Measurements from ENCODE around the gene MMAA.

MMAA gene

GRCh38 chr4:145623831-145624230, 4.6 kb downstream of the MMAA start:
- no peak for TF ChIP-seq TAF1 (IDR thresholded peaks at IDR 0.05; ENCODE audit: borderline replicate concordance, insufficient read depth, low read length)
- TF ChIP-seq FOXP2 (optimal IDR thresholded peaks at IDR 0.05; ENCODE audit: borderline replicate concordance, extremely low read depth, extremely low read length, insufficient read depth) = no peak
- TF ChIP-seq REST (IDR thresholded peaks at IDR 0.05; ENCODE audit: insufficient read depth in 1 of 2, low read depth in 2 of 2, low read length in 2 of 2) = no peak
- TF ChIP-seq SIN3A (IDR thresholded peaks at IDR 0.05; ENCODE audit: borderline replicate concordance, insufficient read depth, low read length) = no peak
- no peak for TF ChIP-seq POLR2AphosphoS5 (IDR thresholded peaks at IDR 0.05; ENCODE audit: low read depth, low read length)

GRCh38 chr4:145625677-145626622, 6.8 kb downstream of the MMAA start:
- no peak for TF ChIP-seq SIN3A (IDR thresholded peaks at IDR 0.05; ENCODE audit: borderline replicate concordance, insufficient read depth, low read length)
- TF ChIP-seq POLR2AphosphoS5 (IDR thresholded peaks at IDR 0.05; ENCODE audit: low read depth, low read length) = no peak
- TF ChIP-seq REST (IDR thresholded peaks at IDR 0.05; ENCODE audit: insufficient read depth in 1 of 2, low read depth in 2 of 2, low read length in 2 of 2) = no peak
- no peak for TF ChIP-seq TAF1 (IDR thresholded peaks at IDR 0.05; ENCODE audit: borderline replicate concordance, insufficient read depth, low read length)
- no peak for TF ChIP-seq FOXP2 (optimal IDR thresholded peaks at IDR 0.05; ENCODE audit: borderline replicate concordance, extremely low read depth, extremely low read length, insufficient read depth)

- TF ChIP-seq FOXP2 (optimal IDR thresholded peaks at IDR 0.05; ENCODE audit: borderline replicate concordance, extremely low read depth, extremely low read length, insufficient read depth) (no peak), SIN3A (IDR thresholded peaks at IDR 0.05; ENCODE audit: borderline replicate concordance, insufficient read depth, low read length) (no peak), TAF1 (IDR thresholded peaks at IDR 0.05; ENCODE audit: borderline replicate concordance, insufficient read depth, low read length) (no peak), REST (IDR thresholded peaks at IDR 0.05; ENCODE audit: insufficient read depth in 1 of 2, low read depth in 2 of 2, low read length in 2 of 2) (no peak), POLR2AphosphoS5 (IDR thresholded peaks at IDR 0.05; ENCODE audit: low read depth, low read length) (no peak)
Measured at GRCh38 chr4:145626623-145626982, 7.4 kb downstream of the MMAA start.

GRCh38 chr4:145635117-145635516, 15.9 kb downstream of the MMAA start:
- TF ChIP-seq SIN3A (IDR thresholded peaks at IDR 0.05; ENCODE audit: borderline replicate concordance, insufficient read depth, low read length) = no peak
- no peak for TF ChIP-seq TAF1 (IDR thresholded peaks at IDR 0.05; ENCODE audit: borderline replicate concordance, insufficient read depth, low read length)
- TF ChIP-seq REST (IDR thresholded peaks at IDR 0.05; ENCODE audit: insufficient read depth in 1 of 2, low read depth in 2 of 2, low read length in 2 of 2) = no peak
- TF ChIP-seq FOXP2 (optimal IDR thresholded peaks at IDR 0.05; ENCODE audit: borderline replicate concordance, extremely low read depth, extremely low read length, insufficient read depth) = no peak
- TF ChIP-seq POLR2AphosphoS5 (IDR thresholded peaks at IDR 0.05; ENCODE audit: low read depth, low read length) = no peak
